HUES48 (cell line): ENCODE data around the gene ADAMTSL1.

Experiments used
- H3K27ac ChIP-seq: one replicate; pipeline ENCODE4 v1.7.0; 2013; ENCODE audit warnings: low read depth, low read length, inconsistent platforms
- H3K27me3 ChIP-seq: 2 replicates; pipeline ENCODE4 v1.6.1; 2013; ENCODE audit warnings: mild to moderate bottlenecking, low read length; ENCODE audit not compliant: control insufficient read depth, insufficient read depth
- H3K36me3 ChIP-seq: 2 replicates; pipeline ENCODE4 v1.6.1; 2013; ENCODE audit warnings: low read length; ENCODE audit not compliant: control insufficient read depth, insufficient read depth
- H3K4me1 ChIP-seq: 2 replicates; pipeline ENCODE4 v1.6.1; 2013; ENCODE audit warnings: mild to moderate bottlenecking, low read length; ENCODE audit not compliant: control insufficient read depth, insufficient read depth
- H3K4me3 ChIP-seq: 2 replicates; pipeline ENCODE4 v1.5.1; 2013; ENCODE audit warnings: mild to moderate bottlenecking, low read depth, low read length
- H3K9ac ChIP-seq: 2 replicates; pipeline ENCODE4 v1.6.1; 2013; ENCODE audit warnings: mild to moderate bottlenecking, low read depth, low read length, moderate library complexity
- H3K9me3 ChIP-seq: 2 replicates; pipeline ENCODE4 v1.6.1; 2013; ENCODE audit warnings: low read length; ENCODE audit not compliant: control insufficient read depth, insufficient read depth

ADAMTSL1 gene

GRCh38 chr9:18847576-18848275 lies 373.8 kb downstream of the ADAMTSL1 start:
- no peaks in the 10 kb centered on the region for H3K4me1 ChIP-seq
- H3K36me3 ChIP-seq, result no peaks in the 10 kb centered on the region
- H3K4me3 ChIP-seq, result no peak overlapping the region
- no peak overlapping the region for H3K9ac ChIP-seq
- peaks cover 10% of the 10 kb centered on the region for H3K9me3 ChIP-seq
- H3K27ac ChIP-seq, result no peak overlapping the region
- no peaks in the 10 kb centered on the region for H3K27me3 ChIP-seq

- no peaks in the 10 kb centered on the region for H3K27me3 ChIP-seq
- no peak overlapping the region for H3K27ac ChIP-seq
- no peaks in the 10 kb centered on the region for H3K36me3 ChIP-seq
- H3K9me3 ChIP-seq, result peaks cover 10% of the 10 kb centered on the region
- H3K4me3 ChIP-seq, result no peak overlapping the region
- H3K9ac ChIP-seq, result no peak overlapping the region
- H3K4me1 ChIP-seq, result no peaks in the 10 kb centered on the region
Observed at GRCh38 chr9:18848657-18849056, 374.7 kb downstream of the ADAMTSL1 start.

- Histone ChIP-seq H3K27me3 (no peaks in the 10 kb centered on the region), H3K9ac (no peak overlapping the region), H3K27ac (no peak overlapping the region), H3K36me3 (no peaks in the 10 kb centered on the region), H3K9me3 (peaks cover 10% of the 10 kb centered on the region), H3K4me1 (no peaks in the 10 kb centered on the region), H3K4me3 (no peak overlapping the region)
Observed at GRCh38 chr9:18849270-18849669, 375.3 kb downstream of the ADAMTSL1 start.

- Histone ChIP-seq H3K9ac (no peak overlapping the region), H3K4me1 (no peaks in the 10 kb centered on the region), H3K4me3 (no peak overlapping the region), H3K36me3 (no peaks in the 10 kb centered on the region), H3K9me3 (peaks cover 9% of the 10 kb centered on the region), H3K27ac (no peak overlapping the region), H3K27me3 (no peaks in the 10 kb centered on the region)
Observed at GRCh38 chr9:18849890-18850677, 376.1 kb downstream of the ADAMTSL1 start.

- Histone ChIP-seq H3K9ac (no peak overlapping the region), H3K27ac (no peak overlapping the region), H3K4me1 (no peaks in the 10 kb centered on the region), H3K9me3 (no peaks in the 10 kb centered on the region), H3K4me3 (no peak overlapping the region), H3K27me3 (no peaks in the 10 kb centered on the region), H3K36me3 (no peaks in the 10 kb centered on the region)
Observed at GRCh38 chr9:18851069-18851795, 377.3 kb downstream of the ADAMTSL1 start.

GRCh38 chr9:18855656-18856055 lies 381.7 kb downstream of the ADAMTSL1 start:
- Histone ChIP-seq H3K4me1 (no peaks in the 10 kb centered on the region), H3K27ac (no peak overlapping the region), H3K9ac (no peak overlapping the region), H3K36me3 (no peaks in the 10 kb centered on the region), H3K27me3 (no peaks in the 10 kb centered on the region), H3K9me3 (no peaks in the 10 kb centered on the region), H3K4me3 (no peak overlapping the region)

GRCh38 chr9:18857334-18857733 lies 383.4 kb downstream of the ADAMTSL1 start:
- Histone ChIP-seq H3K27ac (no peak overlapping the region), H3K36me3 (no peaks in the 10 kb centered on the region), H3K4me3 (no peak overlapping the region), H3K27me3 (no peaks in the 10 kb centered on the region), H3K9ac (no peak overlapping the region), H3K4me1 (peaks cover 9% of the 10 kb centered on the region), H3K9me3 (no peaks in the 10 kb centered on the region)

- no peaks in the 10 kb centered on the region for H3K27me3 ChIP-seq
- no peak overlapping the region for H3K4me3 ChIP-seq
- H3K9me3 ChIP-seq, result no peaks in the 10 kb centered on the region
- H3K4me1 ChIP-seq, result peaks cover 11% of the 10 kb centered on the region
- no peak overlapping the region for H3K9ac ChIP-seq
- no peak overlapping the region for H3K27ac ChIP-seq
- H3K36me3 ChIP-seq, result no peaks in the 10 kb centered on the region
Observed at GRCh38 chr9:18857769-18858168, 383.8 kb downstream of the ADAMTSL1 start.

GRCh38 chr9:18861609-18862544 lies 387.9 kb downstream of the ADAMTSL1 start:
- Histone ChIP-seq H3K27me3 (no peaks in the 10 kb centered on the region), H3K4me3 (no peak overlapping the region), H3K36me3 (no peaks in the 10 kb centered on the region), H3K4me1 (peaks cover 11% of the 10 kb centered on the region), H3K9ac (no peak overlapping the region), H3K9me3 (no peaks in the 10 kb centered on the region), H3K27ac (peak overlapping the region; percentile 1)

- Histone ChIP-seq H3K4me3 (no peak overlapping the region), H3K9ac (no peak overlapping the region), H3K36me3 (no peaks in the 10 kb centered on the region), H3K27ac (no peak overlapping the region), H3K4me1 (peaks cover 11% of the 10 kb centered on the region), H3K27me3 (no peaks in the 10 kb centered on the region), H3K9me3 (no peaks in the 10 kb centered on the region)
Observed at GRCh38 chr9:18863791-18864190, 389.8 kb downstream of the ADAMTSL1 start.
